Esophagus squamous epithelium (tissue), 4 donors: ENCODE data around the gene JMJD6.

ENCODE experiments used
- POLR2A ChIP-seq, 4 donors: fragments of 450-650 bp; IDR thresholded peaks; one replicate each; pipeline ENCODE4 v1.6.1; 2017; ENCODE audit warnings: antibody characterized with exemption in 4 of 4, mild to moderate bottlenecking in 4 of 4, moderate library complexity in 3 of 4
- TF ChIP-seq, protein P1 (sequence below), 6 experiments: fragments of 450-650 bp in 4 of 6; fragments of 200-600 bp in 2 of 6; sonication (generic) in 2 of 6; IDR thresholded peaks; one replicate each; pipeline ENCODE4 v1.5.1; 2016 to 2019; ENCODE audit warnings: antibody characterized with exemption in 6 of 6, mild to moderate bottlenecking in 4 of 6, moderate library complexity in 4 of 6

DNA sequence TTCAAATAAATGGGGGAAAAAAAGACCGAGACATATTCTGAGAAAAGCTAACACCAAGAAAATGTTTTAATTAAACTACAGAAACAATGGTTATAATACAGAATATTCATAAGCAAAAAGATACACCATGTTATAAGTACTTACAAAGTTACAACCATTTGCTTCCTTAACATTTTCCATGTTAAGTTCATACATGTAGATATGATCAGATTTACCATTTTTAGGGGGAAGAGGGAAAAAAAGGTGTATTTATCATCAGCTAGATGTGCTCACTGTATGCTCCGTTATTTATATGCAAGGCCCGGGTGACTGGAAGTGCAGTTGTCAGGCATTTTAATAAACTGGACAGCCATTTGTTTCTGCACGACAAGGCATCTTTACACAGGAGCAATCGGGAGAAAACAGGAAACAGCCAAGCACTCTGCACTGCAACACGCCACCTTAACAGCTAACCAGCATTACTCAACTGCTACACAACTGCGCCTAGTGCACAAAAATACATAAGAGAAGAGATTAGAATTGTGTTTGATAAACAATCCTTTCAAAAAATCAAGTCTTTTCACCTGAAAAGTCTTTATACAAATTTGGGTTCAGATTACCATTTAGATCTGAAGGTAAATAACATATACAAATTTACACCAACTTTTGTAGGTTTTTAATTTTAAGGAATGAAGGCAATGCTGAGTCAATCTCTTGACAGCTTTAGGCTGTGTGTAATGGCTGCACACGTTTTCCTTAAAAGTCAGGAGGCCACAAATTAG, 7.9 kb upstream of the JMJD6 start:
- TF ChIP-seq POLR2A (IDR thresholded peaks at IDR 0.05): no peak
- TF ChIP-seq, protein P1, sequence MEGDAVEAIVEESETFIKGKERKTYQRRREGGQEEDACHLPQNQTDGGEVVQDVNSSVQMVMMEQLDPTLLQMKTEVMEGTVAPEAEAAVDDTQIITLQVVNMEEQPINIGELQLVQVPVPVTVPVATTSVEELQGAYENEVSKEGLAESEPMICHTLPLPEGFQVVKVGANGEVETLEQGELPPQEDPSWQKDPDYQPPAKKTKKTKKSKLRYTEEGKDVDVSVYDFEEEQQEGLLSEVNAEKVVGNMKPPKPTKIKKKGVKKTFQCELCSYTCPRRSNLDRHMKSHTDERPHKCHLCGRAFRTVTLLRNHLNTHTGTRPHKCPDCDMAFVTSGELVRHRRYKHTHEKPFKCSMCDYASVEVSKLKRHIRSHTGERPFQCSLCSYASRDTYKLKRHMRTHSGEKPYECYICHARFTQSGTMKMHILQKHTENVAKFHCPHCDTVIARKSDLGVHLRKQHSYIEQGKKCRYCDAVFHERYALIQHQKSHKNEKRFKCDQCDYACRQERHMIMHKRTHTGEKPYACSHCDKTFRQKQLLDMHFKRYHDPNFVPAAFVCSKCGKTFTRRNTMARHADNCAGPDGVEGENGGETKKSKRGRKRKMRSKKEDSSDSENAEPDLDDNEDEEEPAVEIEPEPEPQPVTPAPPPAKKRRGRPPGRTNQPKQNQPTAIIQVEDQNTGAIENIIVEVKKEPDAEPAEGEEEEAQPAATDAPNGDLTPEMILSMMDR (IDR thresholded peaks at IDR 0.05): no peak
